ENCODE data around the gene ITGBL1. TPM values are rescaled to one million over a fixed set of nuclear protein-coding genes. Genes with fewer than 3 reads are reported as not detected.
A peak's percentile ranks its signal among the peaks of the same experiment; 100 is the strongest.

The ITGBL1 gene
- total RNA-seq, 6 experiments from 2014 or later: 0.64 to 3.8 (median 1.6) TPM

- Histone ChIP-seq H3K4me1 (no peaks in the 10 kb centered on the region), H3K36me3 (no peaks in the 10 kb centered on the region), H3K27ac (no peak overlapping the region), H3K9me3 (no peaks in the 10 kb centered on the region), H3K4me3 (no peak overlapping the region), H3K27me3 (no peaks in the 10 kb centered on the region)
- ATAC-seq (peak; percentile 65 to 73 (median 69)), DNase-seq (no peak)
- no peak for TF ChIP-seq CTCF (IDR thresholded peaks at IDR 0.05)
- no peak for TF ChIP-seq POLR2A (IDR thresholded peaks at IDR 0.05)
- intact Hi-C loops (cut with DNase I): no loop called here
- WGBS (ENCODE audit: insufficient coverage, low coverage, low lambda C conversion rate, missing lambda C conversion rate): 56% methylated on average over 4 of the region's 5 CpGs
Measured at GRCh38 chr13:101611491-101612475, 159.3 kb downstream of the ITGBL1 start.

DNA sequence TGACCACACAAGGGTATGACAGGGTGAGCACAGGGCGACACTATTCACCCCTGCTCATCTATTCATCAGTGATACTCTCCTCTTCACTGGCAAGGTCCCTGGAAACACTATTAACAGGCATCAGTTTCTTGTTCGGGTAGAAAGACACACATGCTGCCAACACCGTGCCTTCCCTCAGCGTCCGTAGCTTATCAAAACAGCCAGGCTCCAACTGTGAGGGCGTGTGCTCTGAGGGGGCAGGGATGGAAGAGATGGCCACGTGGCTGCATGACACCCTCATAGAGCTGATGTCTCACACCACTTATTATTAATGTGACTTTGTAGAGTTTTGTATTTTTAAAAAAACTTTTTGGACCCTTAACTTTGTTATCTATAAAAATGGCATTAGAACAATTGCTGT lies 160.3 kb downstream of the ITGBL1 start:
- ATAC-seq (peak in 1 of 4 donors; percentile 31), DNase-seq (no peak)
- intact Hi-C loops (cut with DNase I): no loop called here
- WGBS (ENCODE audit: insufficient coverage, low coverage, low lambda C conversion rate, missing lambda C conversion rate): 58% methylated on average over 5 of the region's 7 CpGs
- no peak for TF ChIP-seq CTCF (IDR thresholded peaks at IDR 0.05)
- TF ChIP-seq POLR2A (IDR thresholded peaks at IDR 0.05): no peak
- Histone ChIP-seq H3K36me3 (no peaks in the 10 kb centered on the region), H3K27me3 (no peaks in the 10 kb centered on the region), H3K9me3 (no peaks in the 10 kb centered on the region), H3K27ac (no peak overlapping the region), H3K4me3 (no peak overlapping the region), H3K4me1 (no peaks in the 10 kb centered on the region)

- H3K27me3 ChIP-seq: no peaks in the 10 kb centered on the region
- H3K36me3 ChIP-seq: no peaks in the 10 kb centered on the region
- H3K27ac ChIP-seq: no peak overlapping the region
- intact Hi-C loops (cut with DNase I): no loop called here
- H3K4me3 ChIP-seq: no peak overlapping the region
- WGBS (ENCODE audit: insufficient coverage, low coverage, low lambda C conversion rate, missing lambda C conversion rate): 74% methylated on average over 7 of the region's 8 CpGs
- TF ChIP-seq POLR2A (IDR thresholded peaks at IDR 0.05) (no peak), CTCF (IDR thresholded peaks at IDR 0.05) (no peak)
- no peaks in the 10 kb centered on the region for H3K4me1 ChIP-seq
- ATAC-seq (no peak), DNase-seq (no peak)
- H3K9me3 ChIP-seq: no peaks in the 10 kb centered on the region
Measured at GRCh38 chr13:101614491-101614890, 162.0 kb downstream of the ITGBL1 start.

DNA sequence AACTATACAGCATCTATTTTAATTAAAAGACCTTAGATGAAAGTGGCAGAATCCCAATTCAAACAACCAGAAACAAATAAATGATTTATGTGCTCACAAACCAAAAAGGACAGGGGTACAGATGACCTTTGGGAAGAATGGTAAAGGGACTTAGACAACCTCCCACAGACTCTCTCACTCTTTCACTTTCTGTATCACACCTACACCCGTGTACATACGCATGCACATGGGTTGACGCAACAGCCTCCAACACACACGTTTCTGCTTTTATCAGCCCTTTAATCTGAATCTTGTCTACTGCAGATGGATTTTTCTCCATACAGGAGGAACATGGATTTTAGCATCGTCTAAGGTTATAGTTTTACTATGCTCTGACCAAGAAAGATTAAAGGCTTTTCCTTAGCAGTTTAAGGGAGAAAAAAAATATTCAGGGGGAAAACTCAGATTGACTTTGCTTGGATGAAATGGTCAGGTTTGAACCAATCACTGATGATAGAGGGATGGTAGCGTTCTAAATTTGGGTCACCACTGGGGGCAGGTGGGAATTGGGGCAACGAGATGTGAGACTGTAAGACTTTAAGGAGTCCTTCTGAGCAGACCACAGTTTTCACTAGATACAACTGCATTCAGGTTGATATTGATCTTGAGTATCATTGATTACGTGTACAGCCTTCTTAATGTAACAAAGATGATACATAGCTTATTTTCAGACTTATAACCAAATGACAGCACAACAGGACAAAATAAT lies 166.1 kb downstream of the ITGBL1 start:
- intact Hi-C loops (cut with DNase I): no loop called here
- WGBS (ENCODE audit: insufficient coverage, low coverage, low lambda C conversion rate, missing lambda C conversion rate): 57% methylated on average over 8 of the region's 8 CpGs
- peak; percentile 69 to 97 (median 87) for ATAC-seq

More for the DNA sequence above, 166.1 kb downstream of the ITGBL1 start:
- TF ChIP-seq CTCF (IDR thresholded peaks at IDR 0.05): no peak
- TF ChIP-seq POLR2A (IDR thresholded peaks at IDR 0.05): no peak
- Histone ChIP-seq H3K9me3 (no peaks in the 10 kb centered on the region), H3K27ac (no peak overlapping the region), H3K4me3 (no peak overlapping the region), H3K27me3 (no peaks in the 10 kb centered on the region), H3K4me1 (peaks cover 0 to 4% (median 2%) of the 10 kb centered on the region in 4 donors), H3K36me3 (no peaks in the 10 kb centered on the region)
- DNase-seq: peak in 1 of 3 donors; percentile 33
